ENCODE results near the gene MARK3. TPM values are rescaled to one million over a fixed set of nuclear protein-coding genes. Genes with fewer than 3 reads are reported as not detected.
A peak's percentile ranks its signal among the peaks of the same experiment; 100 is the strongest.
"Not testable (repeated sequence)": the region's sequence is repeated elsewhere in the genome, so short reads cannot be mapped to it uniquely, and the experiment has no call there.

The MARK3 gene
- total RNA-seq, 1 donor from 2014 or later = 138 TPM

DNA sequence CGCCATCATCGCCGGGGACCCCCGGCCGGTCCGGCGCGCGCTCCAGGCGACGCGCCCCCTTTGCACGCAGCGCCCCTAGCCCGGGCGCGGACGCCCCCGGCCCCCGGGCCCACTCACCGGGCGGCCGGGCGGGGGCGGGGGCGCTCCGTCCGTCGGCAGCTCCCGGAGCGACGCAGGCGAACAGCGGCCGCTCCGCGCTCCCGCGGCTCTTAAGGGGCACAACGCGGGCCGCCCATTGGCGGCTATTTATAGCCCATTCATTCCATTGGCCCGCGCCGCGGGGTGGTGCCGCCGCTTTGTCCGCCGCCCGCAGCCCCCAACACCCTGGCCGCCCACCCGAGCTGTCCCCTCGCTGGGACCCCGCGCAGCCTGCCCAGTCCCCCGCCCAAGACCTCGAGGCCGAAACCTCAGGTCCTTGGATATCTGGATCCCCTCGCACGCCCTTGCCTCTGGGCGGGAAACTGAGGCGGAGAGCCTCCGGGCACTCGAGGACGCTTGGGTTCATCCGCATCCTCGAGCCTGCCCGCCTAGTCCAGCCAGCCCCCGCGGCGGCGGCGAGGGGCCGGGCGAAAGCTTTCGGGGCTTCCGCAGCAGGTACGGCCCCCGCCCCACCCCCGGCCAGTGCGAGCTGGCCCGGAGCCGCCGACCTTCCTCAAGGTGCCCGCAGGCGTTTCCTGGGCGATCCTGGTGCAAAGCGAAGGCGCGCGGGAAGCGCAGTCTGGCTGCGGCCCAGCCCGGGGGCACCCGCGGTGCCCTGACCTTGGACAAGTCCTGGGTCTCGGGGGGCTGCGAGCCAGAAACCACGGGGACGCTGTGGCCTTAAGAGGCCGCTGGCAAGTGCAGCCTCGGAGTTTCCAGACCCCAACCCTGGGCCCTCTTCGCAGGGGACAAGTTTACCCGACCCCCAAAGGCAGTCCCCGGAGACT, 137.7 kb downstream of the MARK3 start, which contains the start of gene CKB:
Gene CKB (minus strand): TSS at position 182 of the 926 bp plus-strand sequence. CDS start 337 bp downstream, outside the sequence.
- TF ChIP-seq, protein P1, sequence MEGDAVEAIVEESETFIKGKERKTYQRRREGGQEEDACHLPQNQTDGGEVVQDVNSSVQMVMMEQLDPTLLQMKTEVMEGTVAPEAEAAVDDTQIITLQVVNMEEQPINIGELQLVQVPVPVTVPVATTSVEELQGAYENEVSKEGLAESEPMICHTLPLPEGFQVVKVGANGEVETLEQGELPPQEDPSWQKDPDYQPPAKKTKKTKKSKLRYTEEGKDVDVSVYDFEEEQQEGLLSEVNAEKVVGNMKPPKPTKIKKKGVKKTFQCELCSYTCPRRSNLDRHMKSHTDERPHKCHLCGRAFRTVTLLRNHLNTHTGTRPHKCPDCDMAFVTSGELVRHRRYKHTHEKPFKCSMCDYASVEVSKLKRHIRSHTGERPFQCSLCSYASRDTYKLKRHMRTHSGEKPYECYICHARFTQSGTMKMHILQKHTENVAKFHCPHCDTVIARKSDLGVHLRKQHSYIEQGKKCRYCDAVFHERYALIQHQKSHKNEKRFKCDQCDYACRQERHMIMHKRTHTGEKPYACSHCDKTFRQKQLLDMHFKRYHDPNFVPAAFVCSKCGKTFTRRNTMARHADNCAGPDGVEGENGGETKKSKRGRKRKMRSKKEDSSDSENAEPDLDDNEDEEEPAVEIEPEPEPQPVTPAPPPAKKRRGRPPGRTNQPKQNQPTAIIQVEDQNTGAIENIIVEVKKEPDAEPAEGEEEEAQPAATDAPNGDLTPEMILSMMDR (IDR thresholded peaks at IDR 0.05; ENCODE audit: unreplicated experiment) = no peak
- no peaks in the 10 kb centered on the region for H3K9me3 Mint-ChIP-seq (ENCODE audit: low read depth)
- no peaks in the 10 kb centered on the region for H3K27me3 Mint-ChIP-seq
- H3K36me3 Mint-ChIP-seq (ENCODE audit: insufficient read depth) = peaks cover 8% of the 10 kb centered on the region
- DNase-seq (ENCODE audit: low spot score, unreplicated experiment) = peak; percentile 59
- peaks cover 43% of the 10 kb centered on the region for H3K4me1 Mint-ChIP-seq (ENCODE audit: low read depth)
- H3K4me3 Mint-ChIP-seq (ENCODE audit: low read depth) = peak within 1 kb of the TSS; percentile 78
- H3K27ac Mint-ChIP-seq = peak within 1 kb of the TSS; percentile 90

DNA sequence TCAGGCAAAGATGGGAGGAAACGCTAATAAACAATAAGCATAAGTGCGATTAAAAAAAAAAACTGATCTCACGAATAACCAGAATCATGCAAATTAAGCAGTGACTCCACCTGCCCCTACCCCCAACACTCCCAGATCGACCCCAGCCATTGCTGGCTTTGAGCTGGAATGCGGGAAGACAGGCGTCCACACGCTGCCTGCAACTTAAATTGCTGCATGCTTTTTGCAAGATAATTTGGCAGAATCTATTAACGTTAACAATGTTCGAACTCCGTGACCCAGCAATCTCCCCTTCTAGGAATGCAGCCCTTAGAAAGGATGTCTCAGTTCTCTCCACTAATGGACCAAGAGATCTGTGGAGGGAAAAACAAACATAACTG, 138.3 kb downstream of the MARK3 start:
- H3K9me3 Mint-ChIP-seq (ENCODE audit: low read depth) = no peaks in the 10 kb centered on the region
- TF ChIP-seq, protein P1 (IDR thresholded peaks at IDR 0.05; ENCODE audit: unreplicated experiment) = no peak
- no peak for DNase-seq (ENCODE audit: low spot score, unreplicated experiment)
- H3K27ac Mint-ChIP-seq = peak overlapping the region; percentile 90
- H3K4me1 Mint-ChIP-seq (ENCODE audit: low read depth) = peaks cover 47% of the 10 kb centered on the region
- H3K4me3 Mint-ChIP-seq (ENCODE audit: low read depth) = peak overlapping the region; percentile 65
- peaks cover 8% of the 10 kb centered on the region for H3K36me3 Mint-ChIP-seq (ENCODE audit: insufficient read depth)
- H3K27me3 Mint-ChIP-seq = no peaks in the 10 kb centered on the region

DNA sequence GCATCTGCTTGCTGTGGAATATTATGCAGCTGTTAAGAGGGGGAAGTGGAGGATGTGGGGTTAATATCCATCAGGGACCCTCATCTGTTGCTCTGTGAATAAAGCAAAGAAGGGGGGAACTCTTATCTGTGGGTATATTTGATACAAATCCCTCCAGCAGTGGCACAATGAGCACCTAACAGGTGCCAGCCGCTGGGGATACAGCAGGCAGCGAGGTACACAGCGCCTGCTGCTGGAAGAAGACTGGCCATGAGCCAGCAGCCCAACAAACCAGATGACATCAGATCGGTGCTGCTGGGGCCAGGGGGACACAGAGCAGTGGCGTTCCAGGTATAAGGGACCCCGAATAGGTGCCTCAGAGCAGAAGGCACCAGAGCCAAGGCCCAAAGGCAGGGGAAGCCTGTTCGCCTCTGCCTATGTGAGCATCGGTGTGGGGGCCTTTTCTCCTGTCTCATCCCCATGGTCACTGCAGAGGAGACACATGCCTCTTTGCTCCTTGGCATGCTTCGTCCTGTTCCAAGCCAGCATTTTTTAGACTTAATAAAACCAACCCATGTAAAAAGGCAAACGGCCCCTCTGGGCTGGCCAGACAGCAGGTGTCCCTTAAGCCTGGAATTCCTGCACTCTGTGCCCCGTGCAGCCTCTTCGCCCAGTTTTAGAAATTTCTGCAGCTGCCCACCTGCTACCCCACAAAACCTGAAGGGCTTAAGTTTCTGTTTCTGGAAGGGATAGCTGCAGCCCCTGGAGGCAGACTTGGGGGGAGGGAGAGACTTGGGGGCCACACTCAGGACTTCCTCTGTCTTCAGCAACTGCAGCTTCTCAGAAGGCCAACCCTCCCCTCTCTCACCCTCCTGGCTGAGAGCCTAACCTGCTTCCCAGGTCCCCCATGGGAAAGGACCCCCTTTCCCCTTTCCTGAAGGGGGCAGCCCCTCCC, 139.1 kb downstream of the MARK3 start:
- Mint-ChIP-seq H3K9me3 (ENCODE audit: low read depth) (no peaks in the 10 kb centered on the region), H3K4me1 (ENCODE audit: low read depth) (peaks cover 47% of the 10 kb centered on the region), H3K36me3 (ENCODE audit: insufficient read depth) (peaks cover 6% of the 10 kb centered on the region), H3K27ac (peak overlapping the region; percentile 95), H3K4me3 (ENCODE audit: low read depth) (peak overlapping the region; percentile 65), H3K27me3 (no peaks in the 10 kb centered on the region)
- TF ChIP-seq, protein P1 (IDR thresholded peaks at IDR 0.05; ENCODE audit: unreplicated experiment) = peak; percentile 15
- DNase-seq (ENCODE audit: low spot score, unreplicated experiment) = no peak

DNA sequence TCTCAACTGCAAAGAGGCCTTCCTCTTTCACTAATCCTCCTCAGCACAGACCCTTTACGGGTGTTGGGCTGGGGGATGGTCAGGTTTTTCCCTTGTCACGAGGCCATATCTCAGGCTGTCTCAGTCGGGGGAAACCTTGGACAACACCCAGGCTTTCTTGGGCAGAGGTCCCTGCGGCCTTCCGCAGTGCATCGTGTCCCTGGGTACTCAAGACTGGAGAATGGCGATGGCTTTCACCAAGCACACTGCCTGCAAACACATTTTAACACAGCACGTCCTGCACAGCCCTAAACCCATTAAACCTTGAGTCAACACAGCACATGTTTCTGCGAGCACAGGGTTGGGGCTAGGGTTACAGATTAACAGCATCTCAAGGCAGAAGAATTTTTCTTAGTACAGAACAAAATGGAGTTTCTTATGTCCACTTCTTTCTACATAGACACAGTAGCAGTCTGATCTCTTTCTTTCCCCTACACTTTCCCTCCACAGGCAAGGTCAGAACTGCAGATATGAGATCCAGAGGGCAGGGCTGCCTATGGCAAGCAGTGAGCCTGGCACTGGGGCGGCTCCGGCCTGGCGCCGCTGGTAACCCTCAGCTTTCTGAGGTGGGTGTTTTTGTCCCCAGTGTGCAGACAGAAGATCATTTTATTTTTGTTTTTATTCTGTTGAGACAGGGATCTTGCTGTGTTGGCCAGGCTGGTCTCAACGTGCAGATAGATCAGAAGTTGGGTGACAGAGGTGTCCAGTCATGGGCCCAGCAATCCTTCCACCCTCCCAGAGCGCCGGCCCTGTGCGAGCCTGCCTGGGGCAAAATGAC, 140.4 kb downstream of the MARK3 start:
- H3K4me3 Mint-ChIP-seq (ENCODE audit: low read depth) = peak overlapping the region; percentile 62
- not testable (repeated sequence) for H3K9me3 Mint-ChIP-seq (ENCODE audit: low read depth); H3K27me3 Mint-ChIP-seq; DNase-seq (ENCODE audit: low spot score, unreplicated experiment); H3K36me3 Mint-ChIP-seq (ENCODE audit: insufficient read depth)
- peak overlapping the region; percentile 95 for H3K27ac Mint-ChIP-seq
- H3K4me1 Mint-ChIP-seq (ENCODE audit: low read depth) = peaks cover 49% of the 10 kb centered on the region

DNA sequence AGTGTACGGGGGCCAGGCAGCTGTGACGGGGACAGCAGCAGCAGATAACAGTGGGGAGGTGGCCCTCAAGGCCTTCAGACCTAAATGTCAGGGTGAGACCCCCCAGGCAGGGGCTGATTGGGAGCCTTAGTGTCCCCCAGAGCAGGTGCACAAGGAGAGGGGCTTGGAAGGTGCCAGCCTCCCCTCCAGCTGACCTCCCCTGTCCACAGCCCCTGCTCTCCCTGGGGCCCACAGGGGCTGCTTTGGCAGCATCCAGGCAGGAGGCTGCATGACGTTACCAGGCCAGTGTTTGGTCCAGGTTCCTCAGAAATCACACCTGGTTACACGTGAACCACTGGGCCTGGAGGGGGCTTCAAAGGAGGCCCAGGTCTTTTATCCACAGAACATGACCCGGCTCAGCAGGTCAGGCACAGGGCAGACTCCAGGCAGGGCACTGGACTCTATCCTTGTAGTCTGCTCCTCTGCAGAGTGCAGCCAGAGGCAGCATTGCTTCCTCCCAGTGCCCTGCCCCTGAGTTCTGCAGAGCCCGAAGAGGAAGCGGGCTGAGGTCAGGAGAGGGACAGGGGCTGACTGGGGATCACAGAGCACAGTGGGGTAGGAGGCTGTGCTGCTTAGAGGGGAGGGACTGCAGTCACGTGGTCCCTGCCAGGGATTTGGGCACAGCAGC, 141.2 kb downstream of the MARK3 start:
- no peak for DNase-seq (ENCODE audit: low spot score, unreplicated experiment)
- H3K27me3 Mint-ChIP-seq = no peaks in the 10 kb centered on the region
- TF ChIP-seq, protein P1 (IDR thresholded peaks at IDR 0.05; ENCODE audit: unreplicated experiment) = no peak
- H3K27ac Mint-ChIP-seq = peak overlapping the region; percentile 95
- peak overlapping the region; percentile 62 for H3K4me3 Mint-ChIP-seq (ENCODE audit: low read depth)
- no peaks in the 10 kb centered on the region for H3K36me3 Mint-ChIP-seq (ENCODE audit: insufficient read depth)
- H3K4me1 Mint-ChIP-seq (ENCODE audit: low read depth) = peaks cover 49% of the 10 kb centered on the region
- no peaks in the 10 kb centered on the region for H3K9me3 Mint-ChIP-seq (ENCODE audit: low read depth)
